Panc1 (cell line): ENCODE data around the gene STAT4. TPM values are rescaled to one million over a fixed set of nuclear protein-coding genes. Genes with fewer than 3 reads are reported as not detected.

Source experiments
- ATAC-seq: fragments of 200-7000 bp; cut with Tn5 transposase; 2 replicates; pipeline ENCODE4 v1.9.1; 2020; ENCODE audit warnings: mild to moderate bottlenecking, moderate library complexity
- BruUV-seq: library from RNA; stranded (reverse); fragments of 400-500 nt; replicated peaks from 2 replicates; lab custom pipeline; 2021; lab: Mats Ljungman, UMichigan
- CTCF ChIA-PET: fragments of 300-600 bp; sonication (Branson Sonifier 250); formaldehyde crosslinking; loops from one replicate; lab custom pipeline; 2022; ENCODE audit warnings: antibody characterized with exemption; lab: Charles Lee
- POLR2A ChIA-PET: fragments of 300-600 bp; sonication (Branson Sonifier 250); formaldehyde crosslinking; loops from one replicate; lab custom pipeline; 2022; ENCODE audit warnings: antibody characterized with exemption; lab: Charles Lee
- DNase-seq: peaks from one replicate; pipeline ENCODE4 v3.0.0-alpha.2; 2010; ENCODE audit warnings: low read depth, low spot score
- H3K27ac ChIP-seq: 2 replicates; pipeline ENCODE4 v1.5.1; 2011; ENCODE audit warnings: mild to moderate bottlenecking, low read length, inconsistent platforms
- H3K27me3 ChIP-seq: fragments of 200-500 bp; sonication (Bioruptor generic); 2 replicates; pipeline ENCODE4 v1.6.0; 2014; ENCODE audit warnings: low read length, inconsistent platforms; ENCODE audit not compliant: control insufficient read depth, insufficient read depth
- H3K36me3 ChIP-seq: fragments of 200-500 bp; sonication (Bioruptor generic); 2 replicates; pipeline ENCODE4 v1.5.1; 2014; ENCODE audit warnings: inconsistent platforms, mild to moderate bottlenecking, low read length, moderate library complexity; ENCODE audit not compliant: control insufficient read depth, insufficient read depth
- H3K4me1 ChIP-seq: 2 replicates; pipeline ENCODE4 v1.5.1; 2011; ENCODE audit warnings: inconsistent platforms, mild to moderate bottlenecking, low read length, moderate library complexity; ENCODE audit not compliant: control insufficient read depth, insufficient read depth
- H3K4me3 ChIP-seq, 2 experiments: 2 replicates each; pipeline ENCODE4 v1.5.1; 2011 to 2012; ENCODE audit warnings: low read depth in 2 of 2, low read length in 2 of 2, mild to moderate bottlenecking in 2 of 2, inconsistent platforms in 1 of 2, moderate library complexity in 1 of 2
- H3K9me3 ChIP-seq: fragments of 200-500 bp; sonication (Bioruptor generic); 2 replicates; pipeline ENCODE4 v1.5.1; 2014; ENCODE audit warnings: low read depth, mild to moderate bottlenecking, inconsistent platforms, low read length, moderate library complexity; ENCODE audit not compliant: control insufficient read depth, insufficient read depth
- CTCF ChIP-seq: fragments of 450-650 bp; IDR thresholded peaks from 2 replicates; pipeline ENCODE4 v1.5.1; 2017; ENCODE audit warnings: mild to moderate bottlenecking
- POLR2AphosphoS5 ChIP-seq: IDR thresholded peaks from 2 replicates; pipeline ENCODE4 v1.6.1; 2012; ENCODE audit warnings: mild to moderate bottlenecking, low read depth, low read length, moderate library complexity
- REST ChIP-seq, 2 experiments: IDR thresholded peaks; 2 replicates each; pipeline ENCODE4 v1.6.1; 2011 to 2012; ENCODE audit warnings: low read depth in 2 of 2, control low read depth in 1 of 2, low read length in 1 of 2, mild to moderate bottlenecking in 1 of 2, moderate library complexity in 1 of 2; ENCODE audit not compliant: insufficient read depth in 1 of 2
- SIN3A ChIP-seq: IDR thresholded peaks from 2 replicates; pipeline ENCODE4 v1.6.1; 2012; ENCODE audit warnings: low read depth, mild to moderate bottlenecking, low read length, moderate library complexity, borderline replicate concordance; ENCODE audit not compliant: insufficient read depth
- TCF7L2 ChIP-seq: IDR thresholded peaks from 2 replicates; pipeline ENCODE4 v1.6.1; 2011; ENCODE audit warnings: mild to moderate bottlenecking, low read depth, low read length, inconsistent platforms
- in situ Hi-C: cut with HindIII; loops from 2 replicates; pipeline ENCODE4 v1.10.0; 2016; ENCODE audit warnings: low sequenced_read_pairs, low pct_unique_long_range_greater_than_20kb
- intact Hi-C: fragments of 100-400 bp; cut with micrococcal nuclease; formaldehyde crosslinking; loops from one replicate; pipeline ENCODE4 v1.10.0; 2022; ENCODE audit not compliant: unreplicated experiment
- total RNA-seq: library from RNA; stranded (reverse); gene quantifications from one replicate; pipeline ENCODE4 v1.2.1, GENCODE V29; 2021; ENCODE audit not compliant: unreplicated experiment

STAT4 gene
- total RNA-seq, 1 experiment from 2014 or later, result 0.05 TPM

GRCh38 chr2:191050640-191050987, 100.2 kb downstream of the STAT4 start:
- Histone ChIP-seq H3K36me3 (no peaks in the 10 kb centered on the region), H3K4me1 (peaks cover 3% of the 10 kb centered on the region; the same call in 1 of the 2 replicates), H3K4me3 (no peak overlapping the region), H3K9me3 (no peaks in the 10 kb centered on the region), H3K27ac (no peak overlapping the region), H3K27me3 (peaks cover 6% of the 10 kb centered on the region; the same call in 1 of the 2 replicates)
- in situ Hi-C loops (no loop called here), intact Hi-C loops (no loop called here)
- CTCF ChIA-PET, result interaction anchor here (0.7 to 2.7 kb wide), 2 partner anchors 105 to 227 kb away, joined by 3 to 31 read pairs; no protein-coding TSS in a partner anchor
- TF ChIP-seq TCF7L2 (no peak), CTCF (no peak), POLR2AphosphoS5 (no peak), REST (IDR thresholded peaks at IDR 0.05; ENCODE audit: insufficient read depth in 1 of 2, low read depth in 2 of 2, low read length in 1 of 2) (no peak), SIN3A (no peak)
- no TSS peak for BruUV-seq
- POLR2A ChIA-PET, result no interaction called here
- ATAC-seq (no peak), DNase-seq (no peak)

GRCh38 chr2:191049728-191050639, 100.8 kb downstream of the STAT4 start:
- in situ Hi-C loops, result no loop called here
- Histone ChIP-seq H3K4me1 (peaks cover 3% of the 10 kb centered on the region; the same call in 1 of the 2 replicates), H3K27me3 (peaks cover 6% of the 10 kb centered on the region; the same call in 1 of the 2 replicates), H3K9me3 (no peaks in the 10 kb centered on the region), H3K4me3 (no peak overlapping the region), H3K36me3 (no peaks in the 10 kb centered on the region), H3K27ac (no peak overlapping the region)
- DNase-seq, result no peak
- TF ChIP-seq TCF7L2 (no peak), REST (IDR thresholded peaks at IDR 0.05; ENCODE audit: insufficient read depth in 1 of 2, low read depth in 2 of 2, low read length in 1 of 2) (no peak), SIN3A (no peak), POLR2AphosphoS5 (no peak), CTCF (no peak)
- CTCF ChIA-PET, result interaction anchor here (0.7 kb wide), 1 partner anchor 227 kb away, joined by 3 read pairs; no protein-coding TSS in a partner anchor
- no peak for ATAC-seq
- POLR2A ChIA-PET, result no interaction called here
- intact Hi-C loops, result no loop called here
- no TSS peak for BruUV-seq
